H9 (cell line): ENCODE measurements around the gene TFCP2. TPM values are rescaled to one million over a fixed set of nuclear protein-coding genes. Genes with fewer than 3 reads are reported as not detected.

Experiments used
- DNase-seq: peaks from one replicate; pipeline ENCODE4 v3.0.0-alpha.2; 2017
- H2AFZ ChIP-seq: one replicate; pipeline ENCODE4 v1.6.1; 2013; ENCODE audit warnings: mild to moderate bottlenecking, low read length, control low read depth, moderate library complexity
- H2AK5ac ChIP-seq: 2 replicates; pipeline ENCODE4 v1.6.1; 2013; ENCODE audit warnings: low read length, control low read depth, mixed read lengths; ENCODE audit not compliant: insufficient read length
- H2BK120ac ChIP-seq: one replicate; pipeline ENCODE4 v1.6.1; 2013; ENCODE audit warnings: low read depth, mild to moderate bottlenecking, low read length, control low read depth, inconsistent platforms; ENCODE audit not compliant: poor library complexity, severe bottlenecking
- H2BK12ac ChIP-seq: 2 replicates; pipeline ENCODE4 v1.6.1; 2013; ENCODE audit warnings: low read length, control low read depth, mixed read lengths, low read depth; ENCODE audit not compliant: insufficient read length
- H2BK15ac ChIP-seq: 2 replicates; pipeline ENCODE4 v1.6.1; 2013; ENCODE audit warnings: low read depth, low read length, control low read depth
- H2BK20ac ChIP-seq: one replicate; pipeline ENCODE4 v1.6.1; 2013; ENCODE audit warnings: low read depth, mild to moderate bottlenecking, low read length, control low read depth, inconsistent platforms; ENCODE audit not compliant: poor library complexity, severe bottlenecking
- H2BK5ac ChIP-seq: 2 replicates; pipeline ENCODE4 v1.6.1; 2013; ENCODE audit warnings: low read length, control low read depth, mixed read lengths; ENCODE audit not compliant: insufficient read length
- H3K14ac ChIP-seq: 2 replicates; pipeline ENCODE4 v1.6.1; 2013; ENCODE audit warnings: low read length, control low read depth; ENCODE audit not compliant: insufficient read depth
- H3K18ac ChIP-seq: 2 replicates; pipeline ENCODE4 v1.6.1; 2013; ENCODE audit warnings: low read depth, mild to moderate bottlenecking, mixed read lengths, low read length, control low read depth; ENCODE audit not compliant: insufficient read length
- H3K23ac ChIP-seq: 2 replicates; pipeline ENCODE4 v1.6.1; 2013; ENCODE audit warnings: low read length, control low read depth, mixed read lengths, low read depth; ENCODE audit not compliant: insufficient read length
- H3K23me2 ChIP-seq: 2 replicates; pipeline ENCODE4 v1.6.1; 2013; ENCODE audit warnings: low read depth, mild to moderate bottlenecking, mixed read lengths, low read length, control low read depth; ENCODE audit not compliant: insufficient read length, poor library complexity, severe bottlenecking
- H3K27ac ChIP-seq: 2 replicates; pipeline ENCODE4 v1.5.1; 2013; ENCODE audit warnings: low read length, control low read depth, mixed read lengths, low read depth; ENCODE audit not compliant: insufficient read length
- H3K27me3 ChIP-seq: 2 replicates; pipeline ENCODE4 v1.6.1; 2013; ENCODE audit warnings: low read length, control low read depth, inconsistent platforms; ENCODE audit not compliant: insufficient read depth
- H3K4ac ChIP-seq: 2 replicates; pipeline ENCODE4 v1.6.1; 2013; ENCODE audit warnings: low read depth, mild to moderate bottlenecking, control low read depth, inconsistent platforms, low read length, moderate library complexity
- H3K4me1 ChIP-seq: 2 replicates; pipeline ENCODE4 v1.6.1; 2013; ENCODE audit warnings: low read length, control low read depth, inconsistent platforms; ENCODE audit not compliant: insufficient read depth
- H3K4me2 ChIP-seq: 2 replicates; pipeline ENCODE4 v1.6.1; 2013; ENCODE audit warnings: low read length, control low read depth, mixed read lengths; ENCODE audit not compliant: insufficient read length, insufficient read depth
- H3K56ac ChIP-seq: 2 replicates; pipeline ENCODE4 v1.6.1; 2013; ENCODE audit warnings: low read depth, mild to moderate bottlenecking, mixed read lengths, low read length, control low read depth; ENCODE audit not compliant: insufficient read length
- H3K79me1 ChIP-seq: 2 replicates; pipeline ENCODE4 v1.6.1; 2013; ENCODE audit warnings: low read depth, mild to moderate bottlenecking, moderate library complexity, low read length, control low read depth, inconsistent platforms; ENCODE audit not compliant: insufficient read depth, poor library complexity, severe bottlenecking
- H3K79me2 ChIP-seq: 2 replicates; pipeline ENCODE4 v1.6.1; 2013; ENCODE audit warnings: low read length, control low read depth, inconsistent platforms; ENCODE audit not compliant: insufficient read depth
- H3K9ac ChIP-seq: 2 replicates; pipeline ENCODE4 v1.6.1; 2013; ENCODE audit warnings: low read length, control low read depth, mixed read lengths; ENCODE audit not compliant: insufficient read length; ENCODE audit errors: extremely low read depth
- H3K9me3 ChIP-seq: one replicate; pipeline ENCODE4 v1.6.1; 2013; ENCODE audit warnings: low read depth, low read length, inconsistent platforms; ENCODE audit not compliant: control insufficient read depth
- H3T11ph ChIP-seq: one replicate; pipeline ENCODE4 v1.6.1; 2013; ENCODE audit warnings: mild to moderate bottlenecking, low read length, control low read depth, inconsistent platforms
- H4K20me1 ChIP-seq: one replicate; pipeline ENCODE4 v1.6.1; 2013; ENCODE audit not compliant: control insufficient read depth, insufficient read length, insufficient read depth
- H4K5ac ChIP-seq: 2 replicates; pipeline ENCODE4 v1.6.1; 2013; ENCODE audit warnings: low read depth, mild to moderate bottlenecking, mixed read lengths, low read length, control low read depth; ENCODE audit not compliant: insufficient read length
- H4K8ac ChIP-seq: replicated peaks from 2 replicates; pipeline ENCODE4 v1.6.1; 2013; ENCODE audit warnings: low read length, control low read depth, mixed read lengths, low read depth; ENCODE audit not compliant: insufficient read length
- H4K91ac ChIP-seq: 2 replicates; pipeline ENCODE4 v1.6.1; 2013; ENCODE audit warnings: low read depth, mild to moderate bottlenecking, moderate library complexity, mixed read lengths, low read length, control low read depth; ENCODE audit not compliant: insufficient read length
- H3K27ac Mint-ChIP-seq, 3 experiments: 2 replicates in 2 of 3; 3 replicates in 1 of 3; pipeline ENCODE4 v1.8.0; 2020 to 2021; ENCODE audit warnings: mixed read lengths in 3 of 3, mild to moderate bottlenecking in 1 of 3, moderate library complexity in 1 of 3
- H3K27me3 Mint-ChIP-seq: 2 replicates; pipeline ENCODE4 v1.8.0; 2021; ENCODE audit warnings: low read depth, mild to moderate bottlenecking, moderate library complexity, mixed read lengths
- H3K36me3 Mint-ChIP-seq, 3 experiments: 2 replicates in 2 of 3; 3 replicates in 1 of 3; pipeline ENCODE4 v1.8.0; 2020 to 2021; ENCODE audit warnings: low read depth in 3 of 3, mixed read lengths in 3 of 3; ENCODE audit not compliant: insufficient read depth in 1 of 3
- H3K4me1 Mint-ChIP-seq, 2 experiments: 2 replicates each; pipeline ENCODE4 v1.8.0; 2020; ENCODE audit warnings: mixed read lengths in 2 of 2
- H3K4me3 Mint-ChIP-seq, 2 experiments: 2 replicates in 1 of 2; 3 replicates in 1 of 2; pipeline ENCODE4 v1.8.0; 2020 to 2021; ENCODE audit warnings: mild to moderate bottlenecking in 2 of 2, mixed read lengths in 2 of 2, moderate library complexity in 1 of 2
- H3K9me3 Mint-ChIP-seq, 2 experiments: 2 replicates in 1 of 2; 3 replicates in 1 of 2; pipeline ENCODE4 v1.8.0; 2020; ENCODE audit warnings: mild to moderate bottlenecking in 2 of 2, mixed read lengths in 2 of 2, moderate library complexity in 1 of 2
- CTCF ChIP-seq: fragments of 200-600 bp; sonication (generic); conservative IDR thresholded peaks from 3 replicates; pipeline ENCODE4 v1.8.0; 2021; ENCODE audit warnings: antibody characterized with exemption, mild to moderate bottlenecking
- WGBS: extraction: QIAGEN DNeasy Blood & Tissue Kit; methylation state at CpG from one replicate; pipeline ENCODE4 v1.1.7; 2013; ENCODE audit warnings: missing lambda C conversion rate, low lambda C conversion rate, mixed read lengths; ENCODE audit not compliant: insufficient read length; ENCODE audit errors: extremely low coverage; 5-methylcytosine and 5-hydroxymethylcytosine counted together
- total RNA-seq: library from RNA; stranded (reverse); gene quantifications from 2 replicates; pipeline ENCODE4 v1.2.1, GENCODE V29; 2021

Gene TFCP2
- total RNA-seq, 1 experiment from 2014 or later: 27.1 TPM

GRCh38 chr12:51067771-51068170 lies 105.2 kb downstream of the TFCP2 start:
- no peak overlapping the region for H3K18ac ChIP-seq

More at GRCh38 chr12:51067771-51068170, 105.2 kb downstream of the TFCP2 start:
- peaks cover 24 to 89% (median 78%) of the 10 kb centered on the region in 3 experiments; a peak in 6 of 7 replicates for H3K36me3 Mint-ChIP-seq
- Histone ChIP-seq H3K56ac (no peak overlapping the region), H2BK12ac (no peak overlapping the region), H3K27me3 (no peaks in the 10 kb centered on the region), H3K79me1 (no peaks in the 10 kb centered on the region), H3K4ac (no peak overlapping the region), H4K20me1 (no peaks in the 10 kb centered on the region), H3K4me2 (no peak overlapping the region), H3K9me3 (no peaks in the 10 kb centered on the region), H4K8ac (no peak overlapping the region), H3K27ac (no peak overlapping the region), H4K91ac (no peak overlapping the region), H2BK15ac (no peak overlapping the region), H3K9ac (no peak overlapping the region), H2AFZ (no peak overlapping the region), H2AK5ac (no peak overlapping the region), H3K4me1 (no peaks in the 10 kb centered on the region), H3K23ac (no peak overlapping the region), H2BK20ac (no peak overlapping the region), H4K5ac (no peak overlapping the region), H3K23me2 (no peaks in the 10 kb centered on the region), H3K79me2 (no peaks in the 10 kb centered on the region), H3K14ac (no peak overlapping the region), H3T11ph (no peak overlapping the region), H2BK120ac (no peak overlapping the region), H2BK5ac (no peak overlapping the region)
- H3K4me3 Mint-ChIP-seq: no peak overlapping the region
- 0 out of 7 replicates have a peak overlapping the region, but pooled peaks of 1 of the 3 experiments have one; percentile 61 for H3K27ac Mint-ChIP-seq
- DNase-seq: no peak
- no peaks in the 10 kb centered on the region for H3K4me1 Mint-ChIP-seq
- no peak for TF ChIP-seq CTCF
- whole genome bisulfite sequencing: no CpG with 5 or more reads among the region's 7 CpGs
- H3K27me3 Mint-ChIP-seq: no peaks in the 10 kb centered on the region
- H3K9me3 Mint-ChIP-seq: no peaks in the 10 kb centered on the region
